Stimulated activated CD4-positive, alpha-beta T cell treated with anti-CD3 and anti-CD28 coated beads, Interleukin-1b, Interleukin-23, amount 100 ng/mL, for 4 hours (primary cell): ENCODE results near the gene ARPC5.
"Not testable (repeated sequence)": the region's sequence is repeated elsewhere in the genome, so short reads cannot be mapped to it uniquely, and the experiment has no call there.

Source experiments
- DNase-seq, 2 donors: peaks; one replicate each; pipeline ENCODE4 v3.0.0-alpha.2; 2020; ENCODE audit warnings: low read depth in 2 of 2

ARPC5 gene

DNA sequence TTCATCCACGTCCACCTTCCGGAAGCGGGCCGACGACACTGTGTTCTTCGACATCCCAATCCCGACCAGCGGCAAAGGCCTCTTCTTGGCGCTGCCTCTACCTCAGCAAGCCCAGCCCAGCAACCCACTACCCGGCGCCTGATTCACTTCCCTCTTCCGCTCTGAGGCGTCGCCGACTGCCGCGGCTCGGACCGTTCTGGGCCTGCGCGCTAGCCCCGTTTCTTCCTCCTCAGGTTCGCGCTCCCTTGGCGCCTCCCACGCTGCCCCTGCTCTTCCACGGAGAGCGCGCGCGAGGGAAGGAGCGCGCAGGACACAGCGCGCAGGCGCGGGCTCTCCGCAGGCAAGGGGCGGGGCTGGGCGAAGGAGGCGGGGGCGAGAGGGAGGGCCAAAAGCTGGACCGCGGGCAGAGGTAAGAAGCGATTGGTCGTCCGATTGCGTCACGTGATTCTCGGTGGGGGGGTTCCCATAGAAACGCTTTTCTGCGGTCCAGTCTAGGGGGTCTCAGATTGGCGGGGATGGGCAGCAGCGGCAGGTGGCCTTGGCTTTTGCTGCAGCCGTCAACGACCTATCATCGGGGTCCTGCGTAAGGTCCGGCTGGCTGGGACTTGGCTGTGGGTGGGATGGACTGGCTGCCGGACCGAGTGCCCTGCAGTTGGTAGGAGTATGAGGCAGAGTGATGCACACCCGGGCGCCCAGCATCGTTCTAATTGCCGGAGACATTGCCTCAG is at the start of gene ARPC5:
ARPC5 (minus strand) TSS at position 178 of the 728 bp plus-strand sequence; CDS start at position 54, 124 bp downstream.
- peak; percentile 94 to 95 for DNase-seq

DNA sequence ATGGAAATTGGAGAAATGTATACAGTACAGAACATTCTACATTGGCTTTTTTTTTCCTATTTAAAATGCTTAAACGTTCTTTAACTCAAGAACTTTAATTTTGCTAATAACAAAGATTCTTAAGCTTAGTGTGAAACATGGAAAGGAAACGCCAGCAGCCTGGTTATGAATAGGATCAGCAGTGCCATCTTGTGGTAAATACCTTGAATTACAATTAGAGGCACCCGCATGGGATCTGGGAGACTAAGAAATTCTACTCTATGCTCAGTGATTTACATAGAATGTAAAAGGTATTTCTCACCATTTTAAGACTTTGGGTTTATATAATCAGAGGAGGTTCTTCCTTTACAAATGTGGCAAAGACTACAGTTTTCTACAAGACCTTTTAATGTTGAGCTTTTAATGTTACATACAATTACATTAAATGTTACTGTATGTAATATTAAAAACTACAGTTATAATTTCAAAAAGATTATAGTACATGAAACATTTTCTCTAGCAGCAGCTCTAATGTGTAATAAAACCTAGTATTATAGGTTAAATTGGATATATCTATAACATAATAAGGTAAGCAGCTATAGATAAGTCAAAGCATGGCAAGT is 49.6 kb upstream of the ARPC5 start:
- DNase-seq = peak in 1 of 2 donors; percentile 18

DNA sequence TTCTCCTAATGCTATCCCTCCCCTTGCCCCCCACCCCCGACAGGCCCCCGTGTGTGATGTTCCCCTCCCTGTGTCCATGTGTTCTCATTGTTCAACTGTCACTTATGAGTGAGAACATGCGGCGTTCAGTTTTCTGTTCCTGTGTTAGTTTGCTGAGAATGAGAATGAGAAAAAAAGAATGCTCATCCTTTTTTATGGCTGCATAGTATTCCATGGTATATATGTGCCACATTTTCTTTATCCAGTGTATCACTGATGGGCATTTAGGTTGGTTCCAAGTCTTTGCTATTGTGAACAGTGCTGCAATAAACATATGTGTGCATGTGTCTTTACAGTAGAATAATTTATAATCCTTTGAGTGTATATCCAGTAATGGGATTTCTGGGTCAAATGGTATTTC is 43.8 kb upstream of the ARPC5 start:
- DNase-seq = not testable (repeated sequence)

DNA sequence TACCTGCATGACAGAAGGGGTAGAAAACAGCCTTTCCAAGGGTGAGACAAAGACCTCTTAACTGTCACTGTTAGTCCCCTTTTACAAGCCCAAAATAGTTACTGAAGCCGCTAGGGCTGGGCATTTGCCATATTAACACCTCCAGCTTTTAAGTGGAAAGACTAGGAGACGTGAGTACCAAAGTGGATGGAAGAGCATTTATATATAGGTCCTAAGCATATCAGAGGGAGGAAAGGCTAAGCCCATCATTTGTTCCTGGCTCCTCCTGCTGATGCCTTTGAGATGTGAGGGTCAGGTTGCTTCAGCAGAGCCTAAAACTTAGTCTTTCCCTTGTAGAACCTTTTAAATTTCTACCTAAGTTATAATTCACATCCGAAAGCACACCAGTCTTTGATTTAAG is 43.2 kb upstream of the ARPC5 start:
- no peak for DNase-seq

DNA sequence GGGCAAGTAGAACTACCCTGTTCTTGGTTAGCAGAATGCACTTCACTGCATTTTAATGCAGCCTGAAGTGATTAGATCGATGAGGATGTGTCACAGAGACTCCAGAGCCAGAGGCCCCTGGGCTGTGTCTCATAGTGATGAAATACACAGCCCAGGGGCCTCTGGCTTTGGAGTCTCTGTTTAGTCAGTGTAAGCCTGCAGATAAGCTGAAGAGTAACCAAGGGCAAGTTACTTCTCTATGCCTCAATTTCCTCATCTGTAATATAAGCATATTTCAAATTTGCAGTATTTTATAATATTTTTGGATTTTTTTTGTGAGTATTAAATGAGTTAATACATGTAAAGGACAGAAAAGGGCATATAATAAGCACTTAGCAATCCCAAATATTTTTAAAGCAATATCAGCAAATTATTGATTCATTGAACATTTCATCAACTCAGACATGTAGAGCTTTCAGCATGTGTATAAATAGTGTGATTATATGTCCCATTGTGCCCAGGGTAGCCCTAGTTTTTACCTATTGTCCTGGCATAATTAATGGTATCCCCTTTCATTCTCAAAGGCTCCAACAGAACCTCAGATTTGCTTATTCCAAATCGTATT is 41.1 kb upstream of the ARPC5 start:
- no peak for DNase-seq

DNA sequence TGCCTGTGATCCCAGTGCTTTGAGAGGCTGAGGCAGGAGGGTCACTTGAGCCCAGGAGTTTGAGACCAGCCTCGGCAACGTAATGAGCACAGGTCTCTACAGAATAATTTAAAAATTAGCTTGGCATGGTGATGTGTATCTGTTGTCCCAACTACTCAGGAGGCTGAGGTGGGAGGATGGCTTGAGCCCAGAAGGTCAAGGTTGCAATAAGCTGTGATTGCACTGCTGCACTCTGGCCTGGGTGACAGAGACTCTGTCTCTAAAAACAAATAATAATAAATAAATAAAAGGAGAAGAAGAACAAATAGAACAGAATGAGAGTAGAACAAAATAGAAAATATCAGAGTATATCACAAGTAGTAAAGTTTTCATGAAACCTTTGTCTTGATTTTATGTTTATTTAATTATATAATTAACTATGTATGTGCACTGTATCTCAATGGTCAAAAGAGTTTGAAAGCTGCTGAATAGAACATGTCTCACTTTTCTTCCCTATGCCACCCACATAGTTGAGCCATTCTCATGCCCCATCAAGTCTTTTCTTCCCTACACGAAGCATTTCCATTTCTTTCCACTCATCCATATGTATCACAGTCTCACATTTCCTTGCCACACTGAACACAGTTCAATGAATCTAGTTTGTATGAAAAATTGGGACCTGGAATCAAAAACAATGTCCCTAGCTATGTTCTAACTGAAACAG is 40.5 kb upstream of the ARPC5 start:
- DNase-seq = no peak

DNA sequence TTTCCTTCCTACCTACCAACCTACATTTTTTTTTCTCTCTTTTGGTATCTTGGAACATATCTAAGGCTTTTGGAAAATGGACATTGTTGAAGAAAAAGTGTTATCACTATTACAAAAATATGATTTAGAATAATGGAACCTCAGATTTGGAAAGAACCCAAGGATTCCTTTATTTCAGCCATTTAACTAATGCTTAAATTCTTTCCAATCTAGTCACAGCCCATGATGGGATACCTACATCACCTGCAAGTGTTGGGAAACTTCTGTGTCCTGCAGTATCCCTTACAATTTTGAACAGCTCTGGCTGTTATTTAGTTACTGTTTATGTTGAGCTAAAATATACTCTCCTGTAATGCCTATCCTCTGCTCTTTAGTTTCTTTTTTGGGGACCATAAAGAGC is 39.8 kb upstream of the ARPC5 start:
- DNase-seq = no peak

DNA sequence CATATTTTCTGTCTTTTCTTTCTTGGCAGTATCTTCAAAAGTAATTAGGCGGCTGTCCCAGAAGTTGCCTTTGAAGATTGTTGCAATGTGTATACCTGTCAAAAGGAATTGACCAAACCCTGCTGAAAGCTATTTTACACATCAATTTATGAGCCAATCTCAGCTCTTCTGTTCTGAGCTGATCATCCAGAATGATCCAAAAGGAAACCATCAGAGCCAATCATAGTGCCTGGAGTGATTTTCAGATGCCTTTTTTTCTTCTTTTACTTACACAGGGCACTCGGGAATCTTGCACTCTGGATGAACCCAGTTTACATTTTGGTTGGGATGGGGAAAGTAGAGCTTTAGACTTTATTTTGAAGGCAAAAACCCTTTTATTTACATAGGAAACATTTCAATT is 39.3 kb upstream of the ARPC5 start:
- DNase-seq = no peak

DNA sequence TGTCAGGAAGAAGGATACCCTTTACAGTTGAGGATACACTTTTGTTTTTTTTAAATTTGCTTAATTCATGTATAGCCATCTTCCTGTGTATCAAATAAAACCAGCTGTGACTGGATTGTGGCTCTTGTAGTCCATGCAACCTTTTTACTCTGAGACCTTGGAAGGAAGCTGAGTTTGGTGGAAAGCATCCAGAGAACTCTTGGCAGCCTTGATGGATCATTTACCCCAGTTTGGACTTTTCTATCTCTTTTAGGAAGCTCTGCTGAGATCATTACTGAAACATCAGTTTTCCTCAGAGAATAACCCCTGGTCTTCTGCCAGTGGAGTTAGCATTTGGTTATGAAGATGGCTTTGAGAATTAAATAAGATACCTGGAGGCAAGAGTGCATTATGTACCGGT is 38.8 kb upstream of the ARPC5 start:
- DNase-seq = no peak

DNA sequence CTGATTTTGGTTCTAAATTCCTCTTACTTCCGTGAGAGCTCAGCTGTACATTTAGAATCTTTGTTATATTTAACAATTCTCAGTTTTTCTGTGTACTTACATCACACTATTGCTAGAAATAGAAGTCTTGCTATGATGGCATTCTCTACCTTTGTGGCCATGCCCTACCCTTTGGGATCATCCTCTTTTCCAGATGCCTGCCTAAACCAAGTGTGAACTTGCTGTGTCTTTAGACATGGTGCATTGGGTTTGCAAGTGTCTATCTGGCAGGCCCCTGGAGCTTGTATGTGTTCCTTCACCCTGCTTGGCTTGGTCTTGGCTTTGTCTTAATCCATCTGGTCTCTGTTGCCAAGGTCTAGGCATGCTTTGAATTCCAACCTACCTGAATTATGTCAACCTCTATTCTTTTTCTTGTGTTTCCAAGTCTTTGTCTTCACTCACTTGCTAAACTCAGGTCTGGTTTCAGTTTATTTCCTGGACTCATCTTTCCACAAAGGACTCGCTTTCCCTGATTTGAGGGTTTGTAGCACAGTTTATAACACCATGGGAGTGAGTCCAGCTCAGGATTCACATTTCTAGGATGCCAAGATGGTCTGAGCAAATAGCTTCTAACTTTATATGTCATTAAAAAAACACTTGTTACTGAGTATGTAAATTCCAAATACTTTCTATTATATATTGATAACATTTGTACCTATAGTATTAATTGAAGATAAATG is 38.2 kb upstream of the ARPC5 start:
- no peak for DNase-seq

DNA sequence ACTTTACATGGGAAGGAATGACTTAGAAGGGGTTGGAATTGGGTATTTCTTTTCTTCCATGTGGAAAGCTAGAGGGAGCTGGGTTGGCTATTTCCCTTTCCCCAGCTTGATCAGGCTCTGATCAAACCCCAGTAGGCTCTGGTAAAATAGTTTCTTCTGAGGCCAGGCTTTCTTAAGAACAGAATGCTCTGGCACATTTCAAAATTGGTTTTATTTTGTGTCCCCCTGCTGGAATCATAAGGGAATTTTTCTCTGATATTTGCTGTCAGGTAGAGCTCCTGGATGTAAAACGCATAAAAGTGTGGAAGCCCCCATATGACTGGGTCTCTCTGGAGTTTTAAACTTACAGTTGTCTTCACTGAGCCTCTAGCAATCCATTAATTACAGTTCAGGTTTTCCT is 34.6 kb upstream of the ARPC5 start:
- DNase-seq = no peak

DNA sequence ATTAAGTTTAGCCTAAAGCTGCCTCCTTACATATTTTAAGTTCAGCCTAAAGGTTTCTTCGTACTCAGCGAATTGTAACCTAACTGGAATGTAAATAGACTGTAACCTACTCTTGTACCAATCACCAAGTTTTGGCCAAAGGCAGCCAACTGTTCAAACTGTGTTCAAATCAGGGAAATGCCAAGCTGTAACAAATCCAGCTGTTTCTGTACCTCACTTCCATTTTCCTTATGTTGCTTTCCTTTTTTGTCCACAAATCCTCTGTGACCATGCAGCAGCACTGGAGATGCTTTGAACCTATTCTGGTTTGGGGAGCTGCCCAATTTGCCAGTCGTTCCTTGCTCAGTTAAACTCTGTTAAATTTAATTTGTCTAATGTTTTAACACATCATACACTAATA is 20.8 kb upstream of the ARPC5 start:
- DNase-seq = no peak

DNA sequence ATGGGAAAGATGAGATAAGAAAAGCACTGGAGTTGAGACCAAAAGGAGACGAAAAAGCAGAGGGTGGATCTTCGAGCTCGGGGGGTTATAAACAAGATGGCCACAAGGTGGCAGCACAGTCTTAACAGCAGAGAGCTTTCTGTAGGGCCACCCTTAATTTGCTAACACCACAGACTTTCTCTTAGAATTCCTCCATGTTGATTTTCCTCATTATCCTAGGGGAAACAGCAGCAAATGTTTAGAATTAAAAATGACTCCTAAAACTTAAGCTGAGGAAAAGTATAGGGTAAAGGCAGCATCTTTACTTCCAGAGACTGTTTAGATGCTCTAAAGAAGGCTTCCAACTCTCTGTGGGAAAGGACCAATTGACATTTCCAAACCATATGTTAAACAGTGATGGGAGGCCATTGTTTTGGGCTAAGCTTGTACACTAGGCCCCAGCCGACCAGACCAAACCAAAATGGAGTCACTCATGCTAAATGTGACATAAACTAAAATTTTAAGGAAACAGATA is 20.0 kb upstream of the ARPC5 start:
- DNase-seq = peak; percentile 59 to 69

DNA sequence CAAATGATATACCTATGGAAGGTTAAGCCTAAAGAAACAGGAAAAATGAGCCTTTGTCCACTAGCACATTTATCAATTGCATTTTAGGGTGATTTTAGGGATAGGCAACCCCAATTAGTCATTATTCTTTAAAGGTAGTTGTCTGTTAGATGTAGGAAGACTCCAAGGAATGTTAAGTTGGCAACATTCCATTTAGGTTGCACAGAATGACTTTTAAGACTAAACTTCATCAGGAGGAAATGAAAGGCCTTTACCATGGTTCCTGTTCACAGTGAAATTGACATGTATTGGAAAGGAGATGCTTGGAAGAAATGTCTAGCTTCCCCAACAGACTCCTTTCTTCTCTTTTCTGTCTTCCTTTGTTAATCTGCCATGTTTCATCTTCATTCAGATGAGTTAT is 19.1 kb upstream of the ARPC5 start:
- no peak for DNase-seq

DNA sequence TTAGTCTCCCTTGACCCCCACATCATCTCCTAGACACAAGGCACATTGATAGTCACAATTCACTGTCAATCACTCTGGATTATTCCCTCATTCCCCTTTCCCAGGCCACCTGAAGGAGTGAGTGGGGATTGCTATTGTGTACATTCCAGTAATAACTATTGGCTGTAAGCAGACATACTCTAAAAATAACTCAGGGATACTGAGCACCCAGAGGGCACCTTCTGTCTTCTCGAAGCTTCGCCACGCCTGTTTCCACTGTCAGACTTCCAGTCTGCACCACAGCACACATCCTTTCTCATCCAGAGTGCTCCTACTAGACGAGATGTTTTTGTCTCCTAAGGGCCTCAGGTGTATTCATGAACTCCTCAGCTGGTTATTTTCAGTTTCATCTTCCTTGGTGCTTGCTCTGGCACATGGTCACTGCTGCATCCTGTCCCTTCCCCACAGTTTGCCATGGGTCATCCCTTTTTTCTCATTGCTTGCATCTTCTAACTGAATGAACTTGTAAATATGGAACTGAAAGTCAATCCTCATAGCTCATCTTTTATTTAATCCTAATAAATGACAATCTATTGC is 18.4 kb upstream of the ARPC5 start:
- no peak for DNase-seq

DNA sequence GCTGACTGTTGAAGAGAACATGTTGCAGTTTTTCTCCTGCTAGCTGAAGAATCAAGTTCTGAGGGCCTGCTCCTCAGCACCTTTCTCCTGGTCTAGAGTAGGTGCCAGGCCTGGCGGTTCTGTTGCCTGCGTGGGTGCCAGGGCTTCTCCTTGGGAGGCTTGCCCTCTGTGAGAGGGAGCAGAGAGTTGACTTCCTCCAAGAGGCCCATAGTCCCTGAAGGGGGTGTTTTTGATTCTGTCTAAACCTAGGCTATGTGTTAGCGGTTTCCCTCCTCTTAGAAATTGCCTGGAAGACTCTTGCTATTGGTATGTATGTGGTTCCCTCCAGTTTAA is 17.8 kb upstream of the ARPC5 start:
- DNase-seq = no peak

DNA sequence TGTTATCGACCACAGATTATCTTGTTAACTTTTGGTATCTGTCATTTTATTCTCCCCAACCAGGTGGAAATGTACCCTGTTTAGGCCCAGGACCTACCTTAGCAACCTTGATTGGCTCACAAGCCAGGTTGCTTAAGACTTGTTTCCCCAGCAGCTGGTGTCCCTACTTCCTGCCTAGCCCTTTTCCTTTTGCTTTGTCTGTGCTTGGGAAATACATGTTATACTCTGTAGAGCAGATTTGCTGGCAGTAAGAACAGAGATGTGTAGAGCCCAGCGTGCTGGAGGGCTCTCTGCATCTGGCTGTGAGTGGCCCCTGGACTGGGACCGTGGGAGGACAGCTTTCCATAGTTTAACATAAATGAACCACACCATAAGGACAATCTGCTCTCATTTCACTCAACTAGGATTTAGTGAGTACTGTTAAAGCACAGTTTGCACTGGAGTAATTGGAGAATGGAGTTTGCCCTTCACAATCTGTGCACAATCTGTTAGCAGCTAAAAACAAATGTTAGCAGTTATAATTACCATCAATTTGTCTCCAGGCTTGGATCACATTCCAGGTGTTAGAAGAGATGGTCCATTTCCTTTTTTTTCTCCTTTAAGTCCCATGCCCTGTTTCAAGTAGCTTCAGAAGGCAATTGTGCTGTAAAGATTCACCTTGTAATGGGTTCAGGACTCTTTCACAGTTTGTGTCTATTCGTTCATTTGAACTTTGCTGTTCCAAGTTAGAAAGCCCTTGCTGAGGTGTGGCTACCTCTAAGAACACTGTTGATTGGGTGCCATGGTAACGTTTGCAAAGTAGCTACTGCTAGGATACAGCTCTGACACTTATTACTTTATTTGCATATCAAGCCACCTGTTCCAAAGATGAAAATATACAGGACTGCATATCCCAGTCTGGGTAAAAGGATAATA is 17.2 kb upstream of the ARPC5 start, which contains the start of gene APOBEC4:
APOBEC4 (minus strand) TSS at position 770 of the 915 bp plus-strand sequence. CDS start 4,535 bp downstream, outside the sequence.
- no peak for DNase-seq

DNA sequence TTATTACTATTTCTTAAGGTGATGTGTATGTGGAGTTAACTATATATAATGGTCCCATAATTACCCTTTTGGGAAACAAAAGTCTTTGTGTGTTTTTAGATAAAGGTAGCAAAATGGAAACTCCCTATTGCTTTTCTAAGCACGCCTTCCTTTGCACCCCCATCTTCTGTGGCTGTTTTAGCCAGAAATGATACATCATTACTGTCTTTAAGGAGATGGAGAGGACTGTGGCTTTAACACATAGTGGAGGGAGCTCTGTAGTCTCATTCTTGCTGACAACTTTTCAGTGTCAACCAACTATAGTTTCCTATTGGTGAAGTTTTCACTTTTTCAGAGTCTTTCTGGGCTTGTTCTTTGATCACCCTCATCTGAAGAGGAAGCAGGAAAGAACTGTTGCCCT is 16.5 kb upstream of the ARPC5 start:
- DNase-seq = no peak

DNA sequence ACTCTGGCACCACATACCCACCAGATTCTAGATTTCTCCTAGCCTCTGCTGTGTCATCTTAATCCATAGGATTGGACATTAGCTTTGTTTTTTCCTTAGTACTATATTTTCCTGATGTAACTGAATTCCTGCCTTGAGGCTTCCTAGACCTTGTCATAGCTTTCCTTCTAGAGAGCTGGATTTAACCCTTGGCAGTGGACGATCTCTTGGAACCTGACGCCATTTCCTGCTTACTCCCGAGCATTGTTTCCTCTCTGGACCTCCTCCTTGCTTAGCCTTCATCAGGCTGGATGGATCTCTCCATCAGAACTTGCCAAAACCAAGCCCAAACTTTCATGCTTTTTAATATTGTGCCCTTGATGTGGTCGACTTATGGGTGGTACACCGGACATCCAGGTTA is 16.0 kb upstream of the ARPC5 start:
- DNase-seq = no peak

DNA sequence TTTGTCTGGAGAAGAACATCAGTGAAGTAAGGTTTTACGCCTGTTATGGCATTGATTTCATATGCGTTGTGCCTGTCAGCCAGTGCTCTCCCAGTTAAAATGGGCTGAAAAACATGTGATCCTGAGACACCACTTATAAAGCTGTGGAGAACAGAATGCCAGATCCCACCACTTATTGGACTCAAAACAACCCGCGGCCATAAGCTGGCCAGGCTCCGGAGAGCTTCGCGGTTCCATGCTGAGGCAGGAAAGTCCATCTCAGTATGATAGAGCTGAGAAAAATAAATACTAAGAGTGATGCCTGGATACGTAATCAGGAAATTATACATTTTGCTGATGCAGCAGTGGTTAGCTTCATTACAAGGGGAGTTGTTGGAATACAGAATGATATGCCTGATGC is 12.5 kb upstream of the ARPC5 start:
- no peak for DNase-seq
